ENCODE results near the gene NLRP6. TPM values are rescaled to one million over a fixed set of nuclear protein-coding genes. Genes with fewer than 3 reads are reported as not detected.

The NLRP6 gene
- total RNA-seq, 1 experiment from 2014 or later, result not detected

- POLR2A ChIA-PET (ENCODE audit: low non-redundant PET), result no interaction called here
- Histone ChIP-seq H3K36me3 (ENCODE audit: insufficient read depth, low read length, poor library complexity, severe bottlenecking) (no peaks in the 10 kb centered on the region), H3K4me3 (ENCODE audit: low read depth, low read length, poor library complexity, severe bottlenecking) (no peak overlapping the region), H3K9me3 (ENCODE audit: low read depth, low read length, poor library complexity, severe bottlenecking) (no peaks in the 10 kb centered on the region), H3K4me1 (ENCODE audit: insufficient read depth, low read length, poor library complexity, severe bottlenecking) (no peaks in the 10 kb centered on the region), H3K27ac (ENCODE audit: low read depth, low read length, poor library complexity, severe bottlenecking) (no peak overlapping the region), H3K27me3 (replicated peaks; ENCODE audit: insufficient read depth, low read depth, low read length, poor library complexity) (peaks cover 43% of the 10 kb centered on the region)
- intact Hi-C loops (cut with micrococcal nuclease; ENCODE audit: unreplicated experiment), result no loop called here
- CTCF ChIA-PET, result no interaction called here
- DNase-seq (ENCODE audit: low spot score), result no peak
- no TSS peak for BruUV-seq (replicated peaks)
- no peak for TF ChIP-seq CTCF (conservative IDR thresholded peaks at IDR 0.05; ENCODE audit: low read depth, low read length)
- no peak for TF ChIP-seq EZH2 (IDR thresholded peaks at IDR 0.05; ENCODE audit: borderline replicate concordance, low read depth, low read length, poor library complexity, severe bottlenecking)
Observed at GRCh38 chr11:281486-282161, 3.4 kb downstream of the NLRP6 start.

- CTCF ChIA-PET, result no interaction called here
- peaks cover 43% of the 10 kb centered on the region for H3K27me3 ChIP-seq (replicated peaks; ENCODE audit: insufficient read depth, low read depth, low read length, poor library complexity)
Observed at GRCh38 chr11:282171-282570, 4.0 kb downstream of the NLRP6 start.

GRCh38 chr11:282630-283360 is 4.6 kb downstream of the NLRP6 start:
- TF ChIP-seq EZH2 (IDR thresholded peaks at IDR 0.05; ENCODE audit: borderline replicate concordance, low read depth, low read length, poor library complexity, severe bottlenecking) (no peak), CTCF (conservative IDR thresholded peaks at IDR 0.05; ENCODE audit: low read depth, low read length) (no peak)
- no peak overlapping the region for H3K27ac ChIP-seq (ENCODE audit: low read depth, low read length, poor library complexity, severe bottlenecking)
- DNase-seq (ENCODE audit: low spot score), result no peak
- H3K4me1 ChIP-seq (ENCODE audit: insufficient read depth, low read length, poor library complexity, severe bottlenecking), result no peaks in the 10 kb centered on the region
- peaks cover 43% of the 10 kb centered on the region for H3K27me3 ChIP-seq (replicated peaks; ENCODE audit: insufficient read depth, low read depth, low read length, poor library complexity)
- ChIA-PET CTCF (interaction anchor here (0.7 kb wide), 1 partner anchor 30 kb away, joined by 3 read pairs; no protein-coding TSS in a partner anchor), POLR2A (ENCODE audit: low non-redundant PET) (no interaction called here)
- H3K36me3 ChIP-seq (ENCODE audit: insufficient read depth, low read length, poor library complexity, severe bottlenecking), result no peaks in the 10 kb centered on the region
- H3K4me3 ChIP-seq (ENCODE audit: low read depth, low read length, poor library complexity, severe bottlenecking), result no peak overlapping the region
- intact Hi-C loops (cut with micrococcal nuclease; ENCODE audit: unreplicated experiment), result no loop called here
- H3K9me3 ChIP-seq (ENCODE audit: low read depth, low read length, poor library complexity, severe bottlenecking), result no peaks in the 10 kb centered on the region
- no TSS peak for BruUV-seq (replicated peaks)

More at GRCh38 chr11:282171-282570, 4.0 kb downstream of the NLRP6 start:
- POLR2A ChIA-PET (ENCODE audit: low non-redundant PET), result no interaction called here
- Histone ChIP-seq H3K4me1 (ENCODE audit: insufficient read depth, low read length, poor library complexity, severe bottlenecking) (no peaks in the 10 kb centered on the region), H3K27ac (ENCODE audit: low read depth, low read length, poor library complexity, severe bottlenecking) (no peak overlapping the region), H3K36me3 (ENCODE audit: insufficient read depth, low read length, poor library complexity, severe bottlenecking) (no peaks in the 10 kb centered on the region), H3K9me3 (ENCODE audit: low read depth, low read length, poor library complexity, severe bottlenecking) (no peaks in the 10 kb centered on the region), H3K4me3 (ENCODE audit: low read depth, low read length, poor library complexity, severe bottlenecking) (no peak overlapping the region)
- no peak for TF ChIP-seq EZH2 (IDR thresholded peaks at IDR 0.05; ENCODE audit: borderline replicate concordance, low read depth, low read length, poor library complexity, severe bottlenecking)
- TF ChIP-seq CTCF (conservative IDR thresholded peaks at IDR 0.05; ENCODE audit: low read depth, low read length), result no peak
- intact Hi-C loops (cut with micrococcal nuclease; ENCODE audit: unreplicated experiment), result no loop called here
- DNase-seq (ENCODE audit: low spot score), result no peak
- BruUV-seq (replicated peaks), result no TSS peak

Data from A673 (cell line).